K562 (cell line): Measurements from ENCODE around the gene CMIP. TPM values are rescaled to one million over a fixed set of nuclear protein-coding genes. Genes with fewer than 3 reads are reported as not detected.
A peak's percentile ranks its signal among the peaks of the same experiment; 100 is the strongest.

ENCODE experiments used
- ARID4B ChIP-seq: sonication (generic); formaldehyde crosslinking; IDR thresholded peaks from 2 replicates; pipeline ENCODE4 v1.8.0; 2022; ENCODE audit warnings: mild to moderate bottlenecking, missing genetic modification reagents
- ASH1L ChIP-seq: fragments of 450-650 bp; IDR thresholded peaks from 2 replicates; pipeline ENCODE4 v1.6.1; 2018; ENCODE audit warnings: borderline replicate concordance, mild to moderate bottlenecking, low read depth; ENCODE audit not compliant: partially characterized antibody
- CCAR2 ChIP-seq: fragments of 200-400 bp; formaldehyde crosslinking; IDR thresholded peaks from 2 replicates; pipeline ENCODE4 v1.6.1; 2017; ENCODE audit warnings: mild to moderate bottlenecking, low read depth, low read length
- DDX20 ChIP-seq: fragments of 450-650 bp; IDR thresholded peaks from 2 replicates; pipeline ENCODE4 v1.6.1; 2016; ENCODE audit warnings: missing genetic modification characterization, low read depth, mild to moderate bottlenecking, missing compliant biosample characterization, moderate library complexity
- ELF2 ChIP-seq: fragments of 250-450 bp; sonication (Bioruptor Pico); IDR thresholded peaks from 2 replicates; pipeline ENCODE4 v1.5.0; 2021; ENCODE audit warnings: mild to moderate bottlenecking
- ETV6 ChIP-seq, 3 experiments: fragments of 150-350 bp in 1 of 3; sonication (generic) in 1 of 3; formaldehyde crosslinking in 1 of 3; IDR thresholded peaks; 2 replicates each; pipeline versions ENCODE4 v1.6.1 to v1.8.0; 2014 to 2022; ENCODE audit warnings: borderline replicate concordance in 2 of 3, low read depth in 2 of 3, antibody characterized with exemption in 1 of 3, low read length in 1 of 3, mild to moderate bottlenecking in 1 of 3, missing genetic modification reagents in 1 of 3
- HLTF ChIP-seq: fragments of 450-650 bp; IDR thresholded peaks from 2 replicates; pipeline ENCODE4 v1.6.1; 2016
- KLF1 ChIP-seq: fragments of 450-650 bp; IDR thresholded peaks from 2 replicates; pipeline ENCODE4 v1.6.1; 2016; ENCODE audit warnings: missing genetic modification characterization, missing compliant biosample characterization
- MEIS2 ChIP-seq: fragments of 450-650 bp; IDR thresholded peaks from 2 replicates; pipeline ENCODE4 v1.6.1; 2014; ENCODE audit warnings: mild to moderate bottlenecking; ENCODE audit not compliant: partially characterized antibody
- MLLT1 ChIP-seq, 2 experiments: fragments of 450-650 bp; IDR thresholded peaks; 2 replicates each; pipeline ENCODE4 v1.6.1; 2016
- MYNN ChIP-seq, 2 experiments: sonication (generic); formaldehyde crosslinking in 1 of 2; IDR thresholded peaks; 2 replicates each; pipeline versions ENCODE4 v1.5.0 to v1.6.1; 2016 to 2020; ENCODE audit warnings: antibody characterized with exemption in 1 of 2, missing genetic modification reagents in 1 of 2
- SAFB ChIP-seq: fragments of 200-400 bp; formaldehyde crosslinking; IDR thresholded peaks from 2 replicates; pipeline ENCODE4 v1.6.1; 2017; ENCODE audit warnings: low read depth, low read length, borderline replicate concordance
- SMARCA5 ChIP-seq: fragments of 450-650 bp; IDR thresholded peaks from 2 replicates; pipeline ENCODE4 v1.6.1; 2016
- TAF9B ChIP-seq: fragments of 450-650 bp; IDR thresholded peaks from 2 replicates; pipeline ENCODE4 v1.6.1; 2018; ENCODE audit warnings: mild to moderate bottlenecking; ENCODE audit not compliant: partially characterized antibody
- TCF3 ChIP-seq: sonication (generic); formaldehyde crosslinking; IDR thresholded peaks from 2 replicates; pipeline ENCODE4 v1.4.0; 2020; ENCODE audit warnings: mild to moderate bottlenecking, missing genetic modification reagents
- TEAD1 ChIP-seq, 2 experiments: fragments of 450-650 bp in 1 of 2; sonication (generic) in 1 of 2; formaldehyde crosslinking; IDR thresholded peaks; 2 replicates each; pipeline versions ENCODE4 v1.4.0 to v1.8.0; 2020 to 2022; ENCODE audit warnings: mild to moderate bottlenecking in 2 of 2, missing genetic modification reagents in 1 of 2
- THRB ChIP-seq: fragments of 450-650 bp; formaldehyde crosslinking; conservative IDR thresholded peaks from 2 replicates; pipeline ENCODE4 v1.4.0; 2022; ENCODE audit warnings: mild to moderate bottlenecking, missing genetic modification characterization
- U2AF1 ChIP-seq: fragments of 200-400 bp; formaldehyde crosslinking; optimal IDR thresholded peaks from 2 replicates; pipeline ENCODE3; 2017; ENCODE audit warnings: mild to moderate bottlenecking, low read depth, low read length, moderate library complexity
- ZKSCAN8 ChIP-seq: fragments of 200-800 bp; sonication (Bioruptor generic); IDR thresholded peaks from 2 replicates; pipeline ENCODE4 v1.6.1; 2016; ENCODE audit warnings: missing genetic modification characterization, missing compliant biosample characterization
- ZNF3 ChIP-seq: fragments of 250-450 bp; sonication (Bioruptor Pico); IDR thresholded peaks from 2 replicates; pipeline ENCODE4 v1.5.0; 2021; ENCODE audit warnings: mild to moderate bottlenecking, moderate library complexity
- polyA plus RNA-seq, 8 experiments: library from polyadenylated mRNA; depleted of rRNA in 4 of 8; stranded (reverse) in 5 of 8; unstranded in 3 of 8; fragments of >200 nt; fragmentation: Nextera tagmentation in 2 of 8; fragmentation: Illumina TruSeq in 1 of 8; extraction: Ambion mirVana in 2 of 8; extraction: Trizol in 1 of 8; gene quantifications; 2 replicates each; pipeline versions ENCODE4 v1.2.1 to v1.2.3, GENCODE V29; 2011 to 2014; ENCODE audit warnings: inconsistent platforms in 1 of 8, missing spikeins in 1 of 8
- total RNA-seq, 7 experiments: library from RNA; depleted of rRNA in 6 of 7; stranded (reverse); fragments of >200 nt in 6 of 7; fragmentation: Illumina TruSeq in 2 of 7; extraction: Trizol in 2 of 7; gene quantifications; 2 replicates each; pipeline versions ENCODE4 v1.2.1 to v1.2.3, GENCODE V29; 2011 to 2021; ENCODE audit warnings: low replicate concordance in 1 of 7

Gene CMIP
- total and polyA plus RNA-seq, 9 of the 15 experiments (the other 6 are each of a cell fraction or from before 2014, with no cell fraction given): 0.94 to 82.5 (median 10.3) TPM

- TF ChIP-seq HLTF: peak; percentile 64; the same call in 1 of the 2 replicates
- TF ChIP-seq TCF3 (CRISPR knock-in tag): no peak
- peak; percentile 48; the same call in 1 of the 2 replicates for TF ChIP-seq MYNN (IDR thresholded peaks at IDR 0.05)
- TF ChIP-seq MYNN (CRISPR knock-in tag; IDR thresholded peaks at IDR 0.05): no peak
- TF ChIP-seq DDX20: no peak
- TF ChIP-seq TEAD1 (CRISPR knock-in tag; IDR thresholded peaks at IDR 0.05): 0 out of 4 replicates have a peak, but pooled peaks of 1 of the 2 experiments have one; percentile 18
- 0 out of 2 replicates have a peak, but pooled peaks have one; percentile 50 for TF ChIP-seq THRB (CRISPR knock-in tag)
- no peak for TF ChIP-seq MEIS2
- TF ChIP-seq U2AF1: no peak
- peak; percentile 51; the same call in 1 of the 2 replicates for TF ChIP-seq SMARCA5
- no peak for TF ChIP-seq TAF9B
- no peak for TF ChIP-seq KLF1 (tag)
- TF ChIP-seq ZKSCAN8 (CRISPR knock-in tag): 0 out of 2 replicates have a peak, but pooled peaks have one; percentile 51
- TF ChIP-seq MLLT1 (IDR thresholded peaks at IDR 0.05): peak; percentile 43 to 65; a peak in 3 of 4 replicates
- no peak for TF ChIP-seq SAFB
- no peak for TF ChIP-seq CCAR2
- TF ChIP-seq ARID4B (CRISPR knock-in tag): 0 out of 2 replicates have a peak, but pooled peaks have one; percentile 38
- no peak for TF ChIP-seq ZNF3 (CRISPR knock-in tag)
- no peak for TF ChIP-seq ELF2 (CRISPR knock-in tag)
- peak; percentile 38 for TF ChIP-seq ASH1L
- no peak for TF ChIP-seq ETV6 (IDR thresholded peaks at IDR 0.05; ENCODE audit: borderline replicate concordance in 1 of 2, low read depth in 2 of 2, low read length in 1 of 2)
- TF ChIP-seq ETV6 (CRISPR knock-in tag; IDR thresholded peaks at IDR 0.05; ENCODE audit: borderline replicate concordance): no peak
Observed at GRCh38 chr16:81626181-81626674, 181.6 kb downstream of the CMIP start (continued).
